K562 (cell line): ENCODE measurements around the gene TMEM273. TPM values are rescaled to one million over a fixed set of nuclear protein-coding genes. Genes with fewer than 3 reads are reported as not detected.

Source experiments
- AFF4 ChIP-seq: sonication (generic); formaldehyde crosslinking; IDR thresholded peaks from 2 replicates; pipeline ENCODE4 v1.8.0; 2023; ENCODE audit warnings: mild to moderate bottlenecking, missing genetic modification reagents
- CHD7 ChIP-seq: fragments of 200-600 bp; sonication (generic); IDR thresholded peaks from one replicate; pipeline ENCODE4 v1.6.1; 2012; ENCODE audit warnings: mild to moderate bottlenecking, low read depth, low read length, inconsistent platforms
- GABPA ChIP-seq: fragments of 200-800 bp; sonication (Bioruptor generic); conservative IDR thresholded peaks from 2 replicates; pipeline ENCODE4 v1.6.1; 2016; ENCODE audit warnings: low read depth, missing genetic modification characterization, missing compliant biosample characterization
- KLF13 ChIP-seq: fragments of 450-650 bp; IDR thresholded peaks from 2 replicates; pipeline ENCODE4 v1.6.1; 2016; ENCODE audit warnings: missing genetic modification characterization, low read depth, mild to moderate bottlenecking, missing compliant biosample characterization, moderate library complexity, borderline replicate concordance
- RB1 ChIP-seq: fragments of 450-650 bp; IDR thresholded peaks from 2 replicates; pipeline ENCODE4 v1.6.1; 2017; ENCODE audit warnings: low read depth, mild to moderate bottlenecking
- SFPQ ChIP-seq: fragments of 200-400 bp; formaldehyde crosslinking; IDR thresholded peaks from 2 replicates; pipeline ENCODE4 v1.6.1; 2017; ENCODE audit warnings: mild to moderate bottlenecking, low read depth, low read length, moderate library complexity
- XRCC5 ChIP-seq: fragments of 200-400 bp; formaldehyde crosslinking; IDR thresholded peaks from 2 replicates; pipeline ENCODE4 v1.6.1; 2017; ENCODE audit warnings: low read depth, mild to moderate bottlenecking, low read length
- ZNF263 ChIP-seq: sonication (generic); formaldehyde crosslinking; IDR thresholded peaks from 2 replicates; pipeline ENCODE4 v1.8.0; 2022; ENCODE audit warnings: mild to moderate bottlenecking, missing genetic modification reagents, borderline replicate concordance
- ZNF695 ChIP-seq: fragments of 450-650 bp; formaldehyde crosslinking; IDR thresholded peaks from 2 replicates; pipeline ENCODE4 v1.4.0; 2020; ENCODE audit warnings: mild to moderate bottlenecking, moderate library complexity
- polyA plus RNA-seq, 8 experiments: library from polyadenylated mRNA; depleted of rRNA in 4 of 8; stranded (reverse) in 5 of 8; unstranded in 3 of 8; fragments of >200 nt; fragmentation: Nextera tagmentation in 2 of 8; fragmentation: Illumina TruSeq in 1 of 8; extraction: Ambion mirVana in 2 of 8; extraction: Trizol in 1 of 8; gene quantifications; 2 replicates each; pipeline versions ENCODE4 v1.2.1 to v1.2.3, GENCODE V29; 2011 to 2014; ENCODE audit warnings: inconsistent platforms in 1 of 8, missing spikeins in 1 of 8
- total RNA-seq, 7 experiments: library from RNA; depleted of rRNA in 6 of 7; stranded (reverse); fragments of >200 nt in 6 of 7; fragmentation: Illumina TruSeq in 2 of 7; extraction: Trizol in 2 of 7; gene quantifications; 2 replicates each; pipeline versions ENCODE4 v1.2.1 to v1.2.3, GENCODE V29; 2011 to 2021; ENCODE audit warnings: low replicate concordance in 1 of 7

TMEM273 gene
- total and polyA plus RNA-seq, 9 of the 15 experiments (the other 6 are each of a cell fraction or from before 2014, with no cell fraction given), result 39.2 to 131 (median 95.6) TPM

GRCh38 chr10:49165821-49166483, 22.2 kb downstream of the TMEM273 start (continued):
- no peak for TF ChIP-seq CHD7
- TF ChIP-seq ZNF263 (CRISPR knock-in tag), result no peak
- no peak for TF ChIP-seq XRCC5
- no peak for TF ChIP-seq KLF13 (tag)
- TF ChIP-seq RB1, result no peak
- TF ChIP-seq ZNF695, result no peak
- TF ChIP-seq AFF4, result no peak
- no peak for TF ChIP-seq SFPQ
- TF ChIP-seq GABPA, result 0 out of 2 replicates have a peak, but pooled peaks have one; percentile 19
